HG02763 (cell line): Measurements from ENCODE around the gene PPM1K.
"Not testable (repeated sequence)": the region's sequence is repeated elsewhere in the genome, so short reads cannot be mapped to it uniquely, and the experiment has no call there.

Source experiments
- ATAC-seq: cut with Tn5 transposase; IDR thresholded peaks from one replicate; pipeline ENCODE4 v1.9.1; 2021; ENCODE audit warnings: mild to moderate bottlenecking, moderate library complexity; ENCODE audit not compliant: unreplicated experiment

PPM1K gene

GRCh38 chr4:88284439-88285234 lies at the start of gene PPM1K:
PPM1K (minus strand) TSS chr4:88284561; CDS start chr4:88278583, 5,978 bp downstream.
- peak; percentile 86 for ATAC-seq

- no peak for ATAC-seq
Observed at GRCh38 chr4:88333741-88334405, 49.5 kb upstream of the PPM1K start.

GRCh38 chr4:88327665-88328064 lies 43.3 kb upstream of the PPM1K start:
- no peak for ATAC-seq

DNA sequence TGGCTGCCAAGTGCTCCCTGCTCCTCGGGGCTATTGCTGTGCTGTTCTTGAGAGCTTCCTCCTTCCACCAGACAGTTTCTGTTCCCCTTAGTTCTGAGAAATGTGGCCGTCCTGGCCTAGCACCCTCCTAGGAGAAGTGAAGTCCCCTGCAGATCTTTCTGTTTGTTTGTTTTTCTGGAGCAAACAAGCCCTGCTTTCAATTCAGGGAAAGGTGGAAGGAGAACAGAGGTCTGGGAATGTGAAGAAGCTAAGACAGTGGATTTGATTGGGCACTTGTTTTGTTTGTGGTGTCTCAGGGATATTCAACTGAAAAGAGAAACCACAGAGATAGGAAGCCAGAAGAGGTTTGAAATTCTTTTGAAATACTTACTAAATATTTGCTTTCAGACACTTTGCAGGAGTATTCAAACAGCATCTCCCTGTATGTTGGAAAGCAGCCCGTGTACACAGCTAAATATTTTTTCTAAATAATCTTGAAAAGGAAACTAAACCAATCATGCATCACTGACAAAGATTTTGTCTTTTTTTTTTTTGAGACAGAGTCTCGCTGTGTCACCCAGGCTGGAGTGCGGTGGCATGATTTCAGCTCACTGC lies 36.5 kb upstream of the PPM1K start:
- peak; percentile 99 for ATAC-seq

DNA sequence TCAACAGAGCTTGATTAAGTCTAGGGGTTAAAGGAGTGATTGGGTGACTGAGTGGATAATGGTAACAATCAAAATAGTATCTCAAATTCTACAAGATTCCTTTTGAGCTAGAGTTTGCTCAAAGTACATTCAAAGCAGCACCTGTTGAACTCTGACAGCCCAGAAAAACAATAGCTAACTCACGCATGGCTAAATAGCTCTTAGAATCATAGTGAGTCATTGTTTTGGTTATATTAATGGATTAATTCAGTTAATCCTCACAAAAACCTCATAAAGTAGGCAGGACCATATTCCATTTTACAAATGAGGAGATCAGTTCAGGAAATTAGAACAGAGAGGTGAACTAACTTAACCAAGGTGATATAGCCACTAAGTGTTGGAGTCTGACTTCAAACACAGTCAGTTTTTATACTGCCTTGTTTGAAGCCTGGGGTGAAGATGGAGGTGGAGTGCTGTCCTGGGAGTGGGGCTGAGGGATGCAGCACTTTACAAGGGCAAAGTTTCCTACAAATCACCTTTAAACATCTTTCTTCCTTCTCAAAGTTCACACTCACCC lies 35.9 kb upstream of the PPM1K start:
- peak; percentile 41 for ATAC-seq

DNA sequence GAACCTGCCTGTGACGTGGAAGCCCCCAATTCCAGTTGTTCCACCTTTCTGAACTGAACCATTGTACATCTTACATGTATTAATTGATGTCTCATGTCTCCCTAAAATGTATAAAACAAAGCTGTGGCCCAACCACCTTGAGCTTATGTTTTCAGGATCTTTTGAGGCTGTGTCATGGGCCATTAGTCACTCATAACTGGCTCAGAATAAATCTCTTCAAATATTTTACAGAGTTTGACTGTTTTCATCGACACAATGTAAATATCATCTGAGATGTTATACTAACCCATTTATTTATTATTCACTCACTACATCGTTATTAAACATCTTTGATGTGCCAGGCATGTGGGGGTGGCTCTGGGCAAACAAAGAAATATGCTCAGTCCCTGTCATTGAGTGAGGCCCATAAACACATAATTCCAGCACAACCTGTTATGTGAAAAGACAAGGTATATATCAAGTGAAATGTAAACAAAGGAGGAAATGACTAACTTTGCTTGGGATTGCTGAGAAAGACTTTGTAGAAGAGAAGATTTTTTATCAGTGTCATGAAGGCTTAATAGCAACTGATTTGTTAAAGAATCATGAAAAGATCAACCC lies 34.5 kb upstream of the PPM1K start:
- no peak for ATAC-seq

DNA sequence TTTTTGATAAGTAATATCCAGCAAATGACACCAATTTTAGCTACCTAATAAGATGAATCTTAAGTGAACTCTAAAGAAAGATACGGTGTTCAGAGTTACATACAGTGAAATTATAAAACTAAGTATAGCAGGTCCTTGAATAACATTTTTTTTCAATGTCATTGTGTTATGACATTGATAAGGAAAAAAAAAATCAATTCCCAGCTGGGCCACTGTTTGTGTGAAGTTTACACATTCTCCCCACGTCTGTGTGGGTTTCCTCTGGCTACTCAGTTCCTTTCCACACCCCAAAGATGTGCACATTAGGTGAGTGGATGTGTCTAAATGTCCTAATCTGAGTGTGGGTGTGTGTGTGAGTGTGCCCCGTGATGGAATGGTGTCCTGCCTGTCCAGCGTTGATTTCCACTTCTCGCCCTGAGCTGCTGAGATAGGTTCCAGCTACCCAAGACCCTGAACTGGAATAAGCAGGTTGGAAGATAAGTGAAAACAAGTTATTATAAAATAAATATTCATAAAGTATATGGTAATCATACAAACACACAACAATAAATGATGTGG lies 31.2 kb upstream of the PPM1K start:
- no peak for ATAC-seq

- not testable (repeated sequence) for ATAC-seq
Observed at GRCh38 chr4:88313088-88313624, 28.8 kb upstream of the PPM1K start.

GRCh38 chr4:88308587-88308986 lies 24.2 kb upstream of the PPM1K start:
- ATAC-seq = no peak

GRCh38 chr4:88297725-88298454 lies 13.5 kb upstream of the PPM1K start:
- no peak for ATAC-seq

DNA sequence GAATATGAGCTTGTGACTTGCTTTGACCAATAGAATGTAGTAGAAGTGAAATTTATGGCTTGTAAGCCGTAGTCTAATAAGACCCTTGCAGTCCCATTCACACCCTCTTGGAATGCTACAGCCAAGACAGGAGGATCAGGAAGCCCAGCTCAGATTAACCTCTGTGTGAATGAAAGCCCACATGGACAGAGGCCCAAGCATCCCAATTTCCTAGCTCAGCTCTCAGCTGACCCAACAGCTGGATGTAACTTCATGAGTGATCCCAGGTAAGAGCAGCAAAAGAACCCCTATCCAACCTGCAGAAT lies 12.8 kb upstream of the PPM1K start:
- ATAC-seq = no peak

GRCh38 chr4:88296413-88297211 lies 12.3 kb upstream of the PPM1K start:
- no peak for ATAC-seq

DNA sequence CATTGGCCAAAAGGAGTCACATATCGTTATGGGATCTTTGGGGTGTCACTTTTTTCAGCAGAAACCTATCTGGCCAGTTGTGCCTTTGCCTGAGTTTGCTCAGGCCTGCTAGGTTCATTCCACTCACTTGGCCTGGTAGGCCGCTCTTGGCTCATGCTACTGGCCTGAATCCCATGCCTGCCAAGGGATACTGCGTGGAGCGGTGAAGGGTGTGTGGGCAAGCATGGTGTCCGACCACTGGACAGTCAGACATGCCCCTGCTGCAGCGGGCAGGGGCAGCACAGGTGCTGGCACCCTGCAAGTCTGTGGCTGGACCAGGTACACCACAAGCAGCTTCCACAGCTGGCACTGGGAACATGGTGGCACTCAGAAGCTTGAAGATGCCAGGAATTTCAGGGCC lies 11.3 kb upstream of the PPM1K start:
- no peak for ATAC-seq

DNA sequence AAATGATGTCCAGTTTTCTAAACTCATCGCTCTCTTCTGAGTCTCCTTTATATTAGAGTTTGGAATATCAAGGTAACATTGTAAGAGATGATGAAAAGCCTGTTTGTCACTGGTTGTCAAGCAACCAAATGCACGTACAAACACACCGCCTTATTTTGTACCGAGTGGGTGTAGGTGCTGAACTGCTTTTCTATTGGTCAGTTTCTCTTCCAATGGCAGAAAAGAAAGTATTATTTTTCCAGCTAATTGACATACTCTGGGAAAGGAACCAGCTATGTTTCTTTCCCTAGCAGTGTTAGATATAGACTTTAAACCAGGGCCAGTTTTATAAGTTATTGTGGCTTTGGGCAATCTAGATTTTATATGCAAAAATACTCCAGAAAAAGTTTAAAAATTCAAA lies 6.6 kb upstream of the PPM1K start:
- no peak for ATAC-seq

- no peak for ATAC-seq
Observed at GRCh38 chr4:88286897-88287296, 2.5 kb upstream of the PPM1K start.

DNA sequence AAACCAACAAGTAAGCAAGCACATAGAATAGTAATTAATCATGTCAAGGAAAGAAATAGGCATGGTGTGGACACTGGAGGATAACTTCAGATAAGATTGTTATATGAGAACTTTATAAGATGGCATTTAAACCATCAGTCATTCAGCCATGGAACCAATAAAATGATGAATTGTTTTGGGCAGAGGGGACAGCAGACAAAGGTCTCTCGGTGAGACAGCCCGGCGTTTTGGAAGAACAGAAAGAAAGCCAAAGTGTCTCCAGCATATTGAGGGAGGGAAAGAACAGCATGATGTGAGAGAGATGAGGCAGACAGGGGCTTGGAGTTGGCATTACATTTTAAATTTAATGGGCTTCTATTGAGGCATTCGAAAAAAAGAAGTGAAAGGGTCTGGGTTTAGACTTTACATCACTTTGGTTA lies 883 bp upstream of the PPM1K start:
- no peak for ATAC-seq

- ATAC-seq = peak; percentile 23
Observed at GRCh38 chr4:88283661-88284438, 511 bp downstream of the PPM1K start.

DNA sequence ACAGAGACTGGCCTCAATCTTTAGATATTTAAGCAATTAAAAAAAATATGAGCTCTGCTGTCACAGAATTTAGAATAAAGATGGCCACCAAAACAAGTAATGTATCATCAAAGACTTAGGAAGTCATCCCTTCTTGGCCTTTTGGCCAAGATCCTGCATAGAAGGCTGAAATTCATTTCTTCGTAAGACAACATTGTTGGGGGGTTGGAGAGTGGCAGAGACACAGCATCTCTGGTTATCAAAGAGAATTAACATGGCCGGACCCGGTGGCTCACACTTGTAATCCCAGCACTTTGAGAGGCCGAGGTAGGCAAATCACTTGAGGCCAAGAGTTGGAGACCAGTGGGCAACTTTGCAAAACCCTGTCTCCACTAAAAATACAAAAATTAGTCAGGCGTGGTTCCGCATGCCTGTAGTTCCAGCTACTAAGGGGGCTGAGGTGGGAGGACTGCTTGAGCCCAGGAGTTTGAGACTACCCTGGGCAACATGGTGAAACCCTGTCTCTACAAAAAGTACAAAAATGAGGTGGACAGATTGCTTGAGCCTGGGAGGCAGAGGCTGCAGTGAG lies 4.0 kb downstream of the PPM1K start:
- ATAC-seq = no peak
